Neuronal stem cell (in vitro differentiated cells): ENCODE measurements around the gene TAF11L2.
"Not testable (repeated sequence)": the region's sequence is repeated elsewhere in the genome, so short reads cannot be mapped to it uniquely, and the experiment has no call there.

Source experiments
- DNase-seq: peaks from one replicate; pipeline ENCODE4 v3.0.0-alpha.2; 2013; ENCODE audit warnings: low spot score
- H2AFZ ChIP-seq: one replicate; pipeline ENCODE4 v1.6.1; 2013; ENCODE audit warnings: mild to moderate bottlenecking, low read length, inconsistent platforms
- H2AK5ac ChIP-seq: 2 replicates; pipeline ENCODE4 v1.6.1; 2013; ENCODE audit warnings: low read depth, mild to moderate bottlenecking, inconsistent platforms, low read length, moderate library complexity, mixed read lengths
- H2BK120ac ChIP-seq: 2 replicates; pipeline ENCODE4 v1.6.1; 2013; ENCODE audit warnings: low read depth, mild to moderate bottlenecking, inconsistent platforms, low read length, moderate library complexity, mixed read lengths
- H2BK12ac ChIP-seq: one replicate; pipeline ENCODE4 v1.6.1; 2013; ENCODE audit warnings: low read length, inconsistent platforms
- H2BK15ac ChIP-seq: 2 replicates; pipeline ENCODE4 v1.6.1; 2013; ENCODE audit warnings: mild to moderate bottlenecking, low read length, inconsistent platforms, mixed read lengths
- H2BK5ac ChIP-seq: one replicate; pipeline ENCODE4 v1.6.1; 2013; ENCODE audit warnings: inconsistent platforms, mild to moderate bottlenecking, low read length, moderate library complexity
- H3K14ac ChIP-seq: one replicate; pipeline ENCODE4 v1.6.1; 2013; ENCODE audit warnings: low read length, inconsistent platforms
- H3K18ac ChIP-seq: 2 replicates; pipeline ENCODE4 v1.6.1; 2013; ENCODE audit warnings: low read length, inconsistent platforms
- H3K23ac ChIP-seq: 2 replicates; pipeline ENCODE4 v1.6.1; 2013; ENCODE audit warnings: low read depth, mild to moderate bottlenecking, mixed read lengths, low read length, inconsistent platforms; ENCODE audit not compliant: poor library complexity
- H3K27ac ChIP-seq: replicated peaks from 3 replicates; pipeline ENCODE4 v1.5.1; 2013; ENCODE audit warnings: low read length, inconsistent platforms
- H3K27me3 ChIP-seq, 3 experiments: 2 replicates each; pipeline ENCODE4 v1.6.1; 2013; ENCODE audit warnings: low read length in 3 of 3, mild to moderate bottlenecking in 2 of 3, inconsistent platforms in 1 of 3, low read depth in 1 of 3, mixed read lengths in 1 of 3, moderate library complexity in 1 of 3; ENCODE audit not compliant: control insufficient read depth in 3 of 3, insufficient read depth in 3 of 3
- H3K36me3 ChIP-seq, 2 donors: replicated peaks in 1 of 2; 2 replicates each; pipeline ENCODE4 v1.6.1; 2013; ENCODE audit warnings: low read length in 2 of 2; ENCODE audit not compliant: control insufficient read depth in 2 of 2, insufficient read depth in 2 of 2
- H3K4ac ChIP-seq: 2 replicates; pipeline ENCODE4 v1.6.1; 2013; ENCODE audit warnings: inconsistent platforms, mild to moderate bottlenecking, low read length, moderate library complexity
- H3K4me1 ChIP-seq, 2 donors: 1 replicate in 1 of 2; 2 replicates in 1 of 2; pipeline ENCODE4 v1.6.1; 2013; ENCODE audit warnings: low read length in 2 of 2, low read depth in 1 of 2; ENCODE audit not compliant: control insufficient read depth in 2 of 2, insufficient read depth in 1 of 2
- H3K4me2 ChIP-seq: one replicate; pipeline ENCODE4 v1.6.1; 2013; ENCODE audit warnings: mild to moderate bottlenecking, low read length, inconsistent platforms; ENCODE audit not compliant: insufficient read depth, poor library complexity, severe bottlenecking
- H3K4me3 ChIP-seq, 2 donors: 2 replicates each; pipeline ENCODE4 v1.5.1; 2013; ENCODE audit warnings: low read length in 2 of 2, mild to moderate bottlenecking in 2 of 2, inconsistent platforms in 1 of 2, moderate library complexity in 1 of 2
- H3K79me1 ChIP-seq: one replicate; pipeline ENCODE4 v1.6.1; 2013; ENCODE audit warnings: low read depth, mild to moderate bottlenecking, inconsistent platforms, low read length, moderate library complexity
- H3K9ac ChIP-seq: one replicate; pipeline ENCODE4 v1.6.1; 2013; ENCODE audit warnings: mild to moderate bottlenecking, low read depth, low read length, inconsistent platforms; ENCODE audit not compliant: poor library complexity
- H3K9me3 ChIP-seq, 2 donors: replicated peaks in 1 of 2; 2 replicates each; pipeline versions ENCODE3 to v1.6.1; 2013; ENCODE audit warnings: low read length in 2 of 2, mild to moderate bottlenecking in 2 of 2, inconsistent platforms in 1 of 2, low read depth in 1 of 2, mixed read lengths in 1 of 2, moderate library complexity in 1 of 2; ENCODE audit not compliant: control insufficient read depth in 2 of 2, insufficient read depth in 1 of 2
- H4K8ac ChIP-seq: one replicate; pipeline ENCODE4 v1.6.1; 2013; ENCODE audit warnings: low read depth, mild to moderate bottlenecking, inconsistent platforms, low read length, moderate library complexity
- H4K91ac ChIP-seq: one replicate; pipeline ENCODE4 v1.6.1; 2013; ENCODE audit warnings: low read length, low read depth, mild to moderate bottlenecking, inconsistent platforms; ENCODE audit not compliant: poor library complexity
- WGBS, 2 donors: extraction: QIAGEN DNeasy Blood & Tissue Kit; methylation state at CpG; one replicate each; pipeline ENCODE4 v1.1.7; 2013; ENCODE audit warnings: missing lambda C conversion rate in 2 of 2, mixed read lengths in 1 of 2; ENCODE audit not compliant: insufficient read length in 2 of 2, insufficient replicate concordance in 1 of 2; ENCODE audit errors: extremely low coverage in 2 of 2; 5-methylcytosine and 5-hydroxymethylcytosine counted together

The TAF11L2 gene

DNA sequence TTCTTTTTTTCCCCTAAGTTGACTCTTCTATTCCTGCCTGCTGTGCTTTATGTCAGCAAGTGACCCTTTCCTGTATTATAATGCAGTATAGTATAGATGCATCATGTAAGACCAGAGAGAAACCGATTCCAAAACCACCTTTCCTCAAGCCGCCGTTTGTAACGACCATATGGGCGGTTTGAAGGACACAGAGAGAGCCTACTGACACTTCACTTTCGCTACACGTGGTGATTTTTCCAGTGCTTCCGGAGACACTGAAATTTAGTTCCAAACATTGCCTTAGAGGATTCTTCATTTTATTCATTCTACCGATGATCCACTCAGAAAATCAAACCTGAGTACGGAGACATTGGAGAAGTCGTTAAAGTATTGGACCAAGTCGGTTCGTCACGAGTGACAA, 21.5 kb downstream of the TAF11L2 start:
- not testable (repeated sequence) for H3K79me1 ChIP-seq, H3K9me3 ChIP-seq

GRCh38 chr5:17521501-17521900, 23.5 kb downstream of the TAF11L2 start, which contains the start of gene TAF11L4:
Gene TAF11L4, plus strand, starts transcription at chr5:17521801.
- not testable (repeated sequence) for H4K8ac ChIP-seq, H2BK120ac ChIP-seq, DNase-seq, H3K18ac ChIP-seq, H2BK15ac ChIP-seq, H3K4me2 ChIP-seq, H4K91ac ChIP-seq, H3K4me1 ChIP-seq, H3K9ac ChIP-seq, H3K36me3 ChIP-seq, H3K23ac ChIP-seq, H3K27ac ChIP-seq, H2AK5ac ChIP-seq, H2BK5ac ChIP-seq, H3K79me1 ChIP-seq, H3K27me3 ChIP-seq, H3K4me3 ChIP-seq, H2AFZ ChIP-seq, H3K9me3 ChIP-seq, H3K14ac ChIP-seq, H3K4ac ChIP-seq, H2BK12ac ChIP-seq
- WGBS, 2 donors = no CpG with 5 or more reads among the region's 15 CpGs

More for the DNA sequence above, 21.5 kb downstream of the TAF11L2 start:
- not testable (repeated sequence) for H2BK12ac ChIP-seq, H3K23ac ChIP-seq, H3K36me3 ChIP-seq, H2BK15ac ChIP-seq, H3K4ac ChIP-seq, H3K27ac ChIP-seq, DNase-seq, H2BK5ac ChIP-seq, H3K4me1 ChIP-seq, H4K91ac ChIP-seq, H3K14ac ChIP-seq, H3K27me3 ChIP-seq, H2BK120ac ChIP-seq, H3K4me2 ChIP-seq, H3K4me3 ChIP-seq, H3K18ac ChIP-seq, H2AFZ ChIP-seq, H3K9ac ChIP-seq, H2AK5ac ChIP-seq, H4K8ac ChIP-seq
- WGBS, 2 donors = no CpG with 5 or more reads among the region's 14 CpGs

GRCh38 chr5:17524935-17525334, 26.9 kb downstream of the TAF11L2 start, which contains the start of gene TAF11L5:
Gene TAF11L5, plus strand, starts transcription at chr5:17525235.
- H3K4ac ChIP-seq, H2AK5ac ChIP-seq, H4K91ac ChIP-seq, H3K23ac ChIP-seq, H3K4me1 ChIP-seq, H3K9ac ChIP-seq, H3K4me2 ChIP-seq, H2BK15ac ChIP-seq, H3K4me3 ChIP-seq, H3K9me3 ChIP-seq, H4K8ac ChIP-seq, H3K36me3 ChIP-seq, H3K18ac ChIP-seq, H3K27ac ChIP-seq, H3K27me3 ChIP-seq, H2AFZ ChIP-seq, H3K14ac ChIP-seq, DNase-seq, H2BK12ac ChIP-seq, H2BK120ac ChIP-seq, H3K79me1 ChIP-seq, H2BK5ac ChIP-seq: not testable (repeated sequence)
- no CpG with 5 or more reads among the region's 15 CpGs for WGBS, 2 donors

- no CpG with 5 or more reads among the region's 17 CpGs for WGBS, 2 donors
- H3K4me1 ChIP-seq, H2BK5ac ChIP-seq, H2BK15ac ChIP-seq, H2BK12ac ChIP-seq, H3K4me3 ChIP-seq, H3K9ac ChIP-seq, H3K4me2 ChIP-seq, H3K23ac ChIP-seq, H4K91ac ChIP-seq, H3K36me3 ChIP-seq, H3K4ac ChIP-seq, H3K18ac ChIP-seq, H3K27ac ChIP-seq, H2BK120ac ChIP-seq, H3K9me3 ChIP-seq, H3K14ac ChIP-seq, H2AK5ac ChIP-seq, H3K27me3 ChIP-seq, H2AFZ ChIP-seq, H4K8ac ChIP-seq, H3K79me1 ChIP-seq: not testable (repeated sequence)
- peak; percentile 17 for DNase-seq
Observed at GRCh38 chr5:17526504-17526903, 28.5 kb downstream of the TAF11L2 start.
